ENCODE results near the gene PPIA.
"Not testable (repeated sequence)": the region's sequence is repeated elsewhere in the genome, so short reads cannot be mapped to it uniquely, and the experiment has no call there.

DNA sequence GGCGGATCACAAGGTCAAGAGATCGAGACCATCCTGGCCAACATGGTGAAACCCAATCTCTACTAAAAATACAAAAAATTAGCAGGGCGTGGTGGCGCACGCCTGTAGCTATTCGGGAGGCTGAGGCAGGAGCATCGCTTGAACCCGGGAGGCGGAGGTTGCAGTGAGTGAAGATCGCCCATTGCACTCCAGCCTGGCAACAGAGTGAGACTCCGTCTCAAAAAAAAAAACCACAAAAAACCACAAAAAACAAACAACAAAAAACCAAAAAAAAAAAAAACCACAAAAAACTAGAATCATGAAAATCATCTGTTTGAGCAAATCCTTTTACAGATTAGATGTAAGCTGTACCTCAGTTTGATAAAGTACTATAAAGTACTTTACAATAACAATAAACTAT lies 49.9 kb downstream of the PPIA start:
- TF ChIP-seq, protein P1, sequence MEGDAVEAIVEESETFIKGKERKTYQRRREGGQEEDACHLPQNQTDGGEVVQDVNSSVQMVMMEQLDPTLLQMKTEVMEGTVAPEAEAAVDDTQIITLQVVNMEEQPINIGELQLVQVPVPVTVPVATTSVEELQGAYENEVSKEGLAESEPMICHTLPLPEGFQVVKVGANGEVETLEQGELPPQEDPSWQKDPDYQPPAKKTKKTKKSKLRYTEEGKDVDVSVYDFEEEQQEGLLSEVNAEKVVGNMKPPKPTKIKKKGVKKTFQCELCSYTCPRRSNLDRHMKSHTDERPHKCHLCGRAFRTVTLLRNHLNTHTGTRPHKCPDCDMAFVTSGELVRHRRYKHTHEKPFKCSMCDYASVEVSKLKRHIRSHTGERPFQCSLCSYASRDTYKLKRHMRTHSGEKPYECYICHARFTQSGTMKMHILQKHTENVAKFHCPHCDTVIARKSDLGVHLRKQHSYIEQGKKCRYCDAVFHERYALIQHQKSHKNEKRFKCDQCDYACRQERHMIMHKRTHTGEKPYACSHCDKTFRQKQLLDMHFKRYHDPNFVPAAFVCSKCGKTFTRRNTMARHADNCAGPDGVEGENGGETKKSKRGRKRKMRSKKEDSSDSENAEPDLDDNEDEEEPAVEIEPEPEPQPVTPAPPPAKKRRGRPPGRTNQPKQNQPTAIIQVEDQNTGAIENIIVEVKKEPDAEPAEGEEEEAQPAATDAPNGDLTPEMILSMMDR (IDR thresholded peaks at IDR 0.05) = not testable (repeated sequence)
- not testable (repeated sequence) for TF ChIP-seq POLR2AphosphoS5 (IDR thresholded peaks at IDR 0.05)

Data from transverse colon (tissue), 4 donors.